Muscle of back (tissue), 11 donors: ENCODE measurements around the gene FHIT. TPM values are rescaled to one million over a fixed set of nuclear protein-coding genes. Genes with fewer than 3 reads are reported as not detected.
"Not testable (repeated sequence)": the region's sequence is repeated elsewhere in the genome, so short reads cannot be mapped to it uniquely, and the experiment has no call there.

Experiments
- DNase-seq, 3 donors: peaks; one replicate each; pipeline versions ENCODE4 v3.0.0 to v3.0.0-alpha.2; 2013
- polyA plus RNA-seq, 10 donors: library from polyadenylated mRNA; unstranded; fragments of 120-200 nt; gene quantifications; one replicate each; pipeline ENCODE4 v1.2.1, GENCODE V29; 2013; ENCODE audit not compliant: insufficient read length in 10 of 10

FHIT gene
- polyA plus RNA-seq, 10 donors: 4.2 to 8.0 (median 5.8) TPM

- DNase-seq: no peak
Measured at GRCh38 chr3:61114316-61114953, 136.8 kb downstream of the FHIT start.

DNA sequence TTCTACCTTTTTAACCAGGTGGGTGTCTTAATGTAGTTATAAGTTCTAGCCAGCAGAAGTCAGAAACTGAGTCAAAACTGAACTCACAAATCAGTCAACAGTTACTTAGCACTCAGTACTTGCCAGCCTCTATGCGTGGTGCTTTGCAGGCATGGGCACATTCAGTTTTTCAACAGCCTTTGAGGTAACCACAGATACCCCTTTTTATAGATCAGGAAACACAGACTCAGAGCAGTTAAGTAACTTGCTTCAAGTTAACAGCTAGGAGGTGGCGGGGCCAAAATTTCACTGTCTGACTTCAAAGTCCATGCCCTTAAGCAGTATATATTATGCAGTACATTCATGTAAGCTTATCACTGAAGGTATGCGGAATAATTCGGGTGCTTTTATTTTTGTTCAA is 139.4 kb downstream of the FHIT start:
- no peak for DNase-seq

DNA sequence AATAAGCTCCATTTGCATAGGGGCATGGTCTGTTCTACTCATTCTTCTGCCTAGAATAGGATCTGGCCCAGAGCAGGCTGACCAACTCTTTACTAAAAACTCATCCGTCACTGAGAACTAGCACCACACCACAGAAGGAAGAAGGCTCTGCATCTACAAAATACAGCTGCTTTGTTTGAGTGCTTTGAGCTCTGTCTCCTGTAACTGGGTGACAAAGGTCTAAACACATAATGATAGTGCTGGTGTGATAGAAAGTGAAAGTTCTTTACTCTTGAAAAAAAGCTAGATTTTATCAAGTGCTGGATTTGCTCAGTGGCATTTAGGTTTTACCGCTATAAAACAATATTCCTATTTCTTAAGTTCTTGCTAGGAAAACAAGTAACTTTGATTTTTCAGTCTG is 140.7 kb downstream of the FHIT start:
- DNase-seq: no peak

DNA sequence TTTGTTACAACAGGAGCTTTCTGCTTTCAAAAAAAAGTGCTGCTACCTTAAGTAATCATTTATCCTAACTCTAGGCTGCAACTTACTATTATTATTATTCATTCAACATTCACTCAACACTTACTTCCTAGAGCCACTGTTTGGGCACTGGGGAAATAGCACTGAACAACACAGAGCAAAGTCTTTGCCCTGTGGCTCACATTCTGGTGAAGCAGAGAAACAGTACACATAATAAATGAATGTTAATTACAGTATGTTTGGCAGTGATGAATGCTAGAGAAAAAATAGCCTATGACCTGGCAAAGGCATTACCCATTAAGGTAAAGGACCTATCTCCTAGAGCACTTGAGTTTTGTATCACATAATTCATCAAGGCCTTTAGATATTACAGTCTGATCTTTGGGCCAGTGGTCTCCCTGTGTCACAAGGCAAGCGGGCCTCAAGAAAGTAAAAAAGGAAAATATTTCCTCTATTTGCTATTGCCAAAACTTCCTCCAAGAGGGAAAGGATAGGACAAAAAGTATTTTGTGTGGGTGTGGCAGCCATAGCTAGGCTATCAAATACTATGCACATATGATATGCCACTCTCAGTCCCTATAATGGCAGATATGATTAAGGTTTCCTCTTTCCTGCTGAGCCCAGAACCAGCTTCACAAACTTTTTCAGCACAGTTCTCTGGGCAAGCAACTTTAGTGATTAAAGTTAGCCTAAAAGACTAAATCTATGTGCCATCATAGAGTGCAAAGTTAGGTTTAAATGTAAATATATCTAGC is 142.8 kb downstream of the FHIT start:
- DNase-seq: no peak

DNA sequence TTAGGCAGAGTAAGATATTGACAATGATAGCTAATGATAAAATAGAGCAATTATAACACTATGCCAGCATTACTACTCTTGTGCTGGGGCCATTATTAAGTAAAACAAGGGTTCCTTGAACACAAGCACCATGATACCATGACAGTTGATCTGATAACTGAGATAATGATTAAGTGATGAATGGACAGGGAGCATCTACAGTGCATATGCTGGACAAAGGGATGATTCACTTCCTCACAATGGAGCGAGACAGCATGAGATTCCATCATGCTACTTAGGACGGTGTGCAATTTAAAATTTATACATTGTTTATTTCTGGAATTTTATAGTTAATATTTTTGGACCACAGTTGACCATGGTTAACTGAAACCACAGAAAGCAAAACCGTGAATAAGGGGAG is 156.6 kb downstream of the FHIT start:
- no peak for DNase-seq

DNA sequence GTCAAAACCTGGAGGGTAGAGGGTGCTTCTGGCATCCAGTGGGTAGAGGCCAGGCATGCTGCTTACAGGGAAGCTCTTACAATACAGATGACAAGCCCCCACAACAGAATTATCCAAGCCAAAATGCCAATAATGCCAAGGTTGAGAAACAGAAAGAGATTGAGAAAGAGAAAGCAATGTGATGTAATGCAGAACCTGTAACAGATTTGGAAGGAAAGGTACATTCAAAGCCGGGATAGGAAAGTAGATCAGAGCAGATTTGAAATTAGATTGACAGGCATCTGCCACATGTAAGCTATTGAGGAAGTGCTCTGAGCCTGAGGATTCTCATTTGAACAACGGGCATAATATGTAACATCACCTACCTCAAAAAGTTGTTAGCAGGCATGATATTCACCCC is 157.9 kb downstream of the FHIT start:
- no peak for DNase-seq

DNA sequence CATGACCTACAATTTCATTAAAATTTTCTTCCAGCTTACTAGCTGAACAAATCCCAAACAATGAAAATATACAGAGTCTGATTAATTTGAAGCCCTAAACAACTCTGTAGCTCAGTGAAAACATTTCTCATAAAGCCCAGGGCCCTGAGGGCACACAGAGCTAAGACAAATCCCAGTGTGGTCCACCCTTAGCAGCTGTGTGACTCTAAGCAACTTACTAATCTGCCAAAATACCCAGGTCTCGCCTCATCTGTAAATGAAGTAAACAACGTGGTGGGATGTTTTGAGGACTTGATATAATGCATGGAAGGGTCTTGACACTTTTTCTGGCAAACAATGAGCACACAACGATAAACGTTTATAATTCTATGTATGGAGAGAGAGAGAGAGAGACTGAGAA is 158.4 kb downstream of the FHIT start:
- DNase-seq: no peak

GRCh38 chr3:61090389-61091169 is 160.7 kb downstream of the FHIT start:
- no peak for DNase-seq

GRCh38 chr3:61087465-61087864 is 163.8 kb downstream of the FHIT start:
- no peak for DNase-seq

DNA sequence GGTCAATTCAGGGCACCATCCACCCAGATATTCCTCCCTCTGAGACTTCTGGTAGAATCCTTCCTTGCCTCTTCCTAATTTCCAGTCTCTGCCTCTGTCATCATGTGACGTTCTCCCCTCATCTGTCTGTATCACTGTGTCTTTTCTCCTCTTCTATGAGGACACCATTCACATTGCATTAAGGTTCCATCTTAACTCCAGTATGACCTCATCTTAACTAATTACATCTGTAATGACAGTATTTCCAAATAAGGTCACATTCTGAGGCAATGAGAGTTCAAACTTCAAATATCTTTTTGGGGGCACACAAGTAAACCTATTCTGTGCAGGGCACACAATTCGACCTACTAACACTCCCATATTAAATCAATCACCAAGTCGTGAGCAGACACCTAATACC is 169.7 kb downstream of the FHIT start:
- DNase-seq: no peak

- DNase-seq: peak in 1 of 3 donors; percentile 2
Measured at GRCh38 chr3:61080737-61081445, 170.4 kb downstream of the FHIT start.

GRCh38 chr3:61078048-61078752 is 173.1 kb downstream of the FHIT start:
- no peak for DNase-seq

DNA sequence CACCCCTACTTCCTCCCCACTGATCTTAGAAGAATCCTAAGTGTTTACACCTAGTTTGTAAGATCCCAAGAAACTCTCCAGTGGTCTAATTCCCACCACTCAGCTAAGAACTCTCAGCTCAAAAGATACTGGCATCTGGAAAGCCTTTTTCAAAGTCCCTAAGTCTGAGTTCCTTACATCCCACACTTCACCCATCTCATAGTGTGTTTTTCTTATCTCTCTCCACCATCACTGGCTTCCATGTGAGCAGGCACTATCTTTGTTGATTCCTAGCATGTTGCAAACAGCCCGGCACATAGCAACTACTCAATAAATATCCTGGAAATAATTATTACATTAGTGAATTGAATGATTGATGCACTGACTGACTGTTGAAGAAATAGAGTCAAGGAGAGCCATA is 173.7 kb downstream of the FHIT start:
- no peak for DNase-seq

- DNase-seq: no peak
Measured at GRCh38 chr3:61074783-61075182, 176.5 kb downstream of the FHIT start.

DNA sequence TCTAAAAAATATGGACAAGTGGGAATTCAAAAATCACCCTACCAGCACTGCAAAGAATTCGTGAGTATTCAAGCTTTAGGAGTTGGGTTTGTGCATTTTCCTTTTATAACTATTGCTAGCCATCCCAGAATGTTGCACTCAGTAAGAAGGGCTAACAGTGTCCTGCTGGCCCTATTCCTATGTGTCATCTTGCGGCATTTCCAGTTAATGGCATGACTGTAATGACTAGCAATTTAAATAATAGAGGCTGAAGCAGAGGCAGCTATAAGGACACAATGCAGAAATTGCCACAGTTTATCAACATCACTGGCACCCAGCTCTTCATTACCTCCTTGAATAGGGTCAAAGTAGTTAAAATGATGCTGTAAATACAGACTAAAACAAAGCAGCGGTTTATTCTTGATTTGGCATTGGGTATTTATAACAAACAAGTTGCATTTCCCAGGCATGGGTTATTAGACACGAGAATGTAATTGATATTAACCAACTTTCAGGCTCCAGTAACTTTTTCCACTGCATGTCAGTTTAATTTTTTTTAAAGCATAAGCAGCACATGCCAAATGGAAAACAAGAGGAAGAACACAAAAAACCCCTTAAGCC is 177.6 kb downstream of the FHIT start:
- no peak for DNase-seq

DNA sequence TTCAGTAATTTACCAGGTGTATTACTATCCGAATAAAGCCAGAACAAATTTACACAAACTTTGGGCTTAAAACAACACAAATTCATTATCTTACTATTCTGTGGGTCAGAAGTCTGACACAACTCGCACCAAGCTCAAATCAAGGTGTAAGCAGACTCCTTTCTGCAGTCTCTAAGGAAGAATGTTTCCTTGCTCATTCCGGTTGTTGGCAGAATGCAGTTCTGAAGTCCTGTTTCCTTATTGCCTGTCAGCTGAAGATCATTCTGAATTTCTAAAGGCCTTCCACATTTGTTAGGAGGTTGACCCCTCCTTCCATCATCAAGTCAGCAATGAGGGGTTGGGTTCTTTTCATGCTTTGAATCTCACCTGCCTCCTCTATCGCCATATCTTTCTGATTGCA is 183.2 kb downstream of the FHIT start:
- no peak for DNase-seq

DNA sequence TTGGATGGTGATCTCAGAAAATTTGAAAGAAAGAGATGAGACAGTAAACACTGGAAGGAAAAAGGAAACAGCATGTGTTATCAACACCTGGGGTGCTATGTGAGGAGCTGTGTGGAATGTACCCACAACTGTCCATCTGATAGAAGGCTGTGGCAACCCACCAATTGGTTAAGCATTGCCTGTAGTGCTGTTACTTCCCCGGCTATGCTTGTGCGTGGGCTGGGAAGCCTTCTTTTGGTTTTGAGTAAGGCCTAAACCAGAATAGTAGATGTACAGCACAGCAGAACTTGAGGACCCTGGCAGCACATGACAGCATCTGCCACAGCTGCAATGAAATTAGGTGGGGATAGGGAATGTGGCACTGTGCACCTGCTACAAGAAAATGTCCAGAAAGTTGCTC is 184.5 kb downstream of the FHIT start:
- DNase-seq: no peak

DNA sequence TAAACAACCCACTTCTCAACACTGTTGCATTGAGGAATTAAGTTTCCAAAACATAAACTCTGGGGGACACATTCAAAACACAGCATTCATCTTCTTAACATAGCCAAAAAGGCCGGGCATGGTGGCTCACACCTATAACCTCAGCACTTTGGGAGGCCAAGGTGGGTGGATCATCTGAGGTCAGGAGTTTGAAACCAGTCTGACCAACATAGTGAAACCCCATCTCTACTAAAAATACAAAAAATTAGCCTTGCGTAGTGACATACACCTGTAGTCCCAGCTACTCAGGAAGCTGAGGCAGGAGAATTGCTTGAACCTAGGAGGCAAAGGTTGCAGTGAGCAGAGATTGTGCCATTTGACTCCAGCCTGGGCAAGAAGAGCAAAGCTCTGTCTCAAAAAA is 185.0 kb downstream of the FHIT start:
- not testable (repeated sequence) for DNase-seq

- DNase-seq: no peak
Measured at GRCh38 chr3:61065451-61066011, 185.7 kb downstream of the FHIT start.

DNA sequence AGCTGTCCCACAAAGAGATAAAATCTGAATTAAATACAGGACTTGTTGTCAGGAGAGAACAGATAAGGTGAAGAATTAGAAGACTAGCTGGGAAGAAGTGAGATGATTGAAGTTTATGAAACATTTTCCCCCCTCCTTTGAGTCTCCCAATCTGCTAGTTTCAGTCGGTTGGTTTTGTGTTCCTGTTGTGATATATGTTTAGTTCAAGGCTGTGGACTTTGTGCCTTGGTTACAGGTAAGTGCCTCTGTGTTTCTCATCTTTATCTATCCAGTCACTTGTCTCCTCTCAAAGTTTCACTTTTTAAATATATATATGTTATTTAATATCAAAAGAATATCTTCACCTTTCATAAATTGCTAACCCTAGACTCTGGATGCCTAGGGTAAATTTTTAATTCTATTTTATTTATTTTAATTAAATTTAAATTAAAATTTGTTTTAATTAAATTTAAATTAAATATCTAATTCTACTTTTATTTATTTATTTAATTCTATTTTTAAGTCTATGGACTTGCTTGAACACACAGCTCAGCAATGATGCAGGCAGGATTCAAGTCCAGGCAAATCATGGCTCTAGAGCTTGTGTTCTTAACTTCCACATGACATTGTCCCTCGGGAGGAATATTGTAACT is 190.0 kb downstream of the FHIT start:
- no peak for DNase-seq
